Activated effector memory CD4-positive, alpha-beta T cell treated with Interleukin-2 at 50 U/mL for 16 hours (primary cell): Measurements from ENCODE around the gene ZFHX2.
A peak's percentile ranks its signal among the peaks of the same experiment; 100 is the strongest.

ENCODE experiments used
- DNase-seq: peaks from one replicate; pipeline ENCODE4 v3.0.0-alpha.2; 2020

Gene ZFHX2

DNA sequence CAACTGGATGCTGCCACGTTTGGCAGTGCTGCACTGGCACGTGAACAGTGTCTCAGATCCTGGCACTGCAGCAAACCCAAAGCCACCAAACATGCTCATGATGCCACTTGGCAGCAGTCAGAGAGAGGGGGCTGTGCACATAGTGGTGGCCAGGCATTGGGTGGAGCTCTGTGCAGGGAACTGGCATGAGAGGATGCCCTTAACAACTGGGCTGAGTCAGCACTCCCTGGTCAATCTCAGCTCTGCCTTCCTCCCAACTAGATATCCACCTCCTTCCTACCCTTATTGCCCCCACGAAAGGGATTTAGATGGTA, 37.0 kb downstream of the ZFHX2 start:
- no peak for DNase-seq

DNA sequence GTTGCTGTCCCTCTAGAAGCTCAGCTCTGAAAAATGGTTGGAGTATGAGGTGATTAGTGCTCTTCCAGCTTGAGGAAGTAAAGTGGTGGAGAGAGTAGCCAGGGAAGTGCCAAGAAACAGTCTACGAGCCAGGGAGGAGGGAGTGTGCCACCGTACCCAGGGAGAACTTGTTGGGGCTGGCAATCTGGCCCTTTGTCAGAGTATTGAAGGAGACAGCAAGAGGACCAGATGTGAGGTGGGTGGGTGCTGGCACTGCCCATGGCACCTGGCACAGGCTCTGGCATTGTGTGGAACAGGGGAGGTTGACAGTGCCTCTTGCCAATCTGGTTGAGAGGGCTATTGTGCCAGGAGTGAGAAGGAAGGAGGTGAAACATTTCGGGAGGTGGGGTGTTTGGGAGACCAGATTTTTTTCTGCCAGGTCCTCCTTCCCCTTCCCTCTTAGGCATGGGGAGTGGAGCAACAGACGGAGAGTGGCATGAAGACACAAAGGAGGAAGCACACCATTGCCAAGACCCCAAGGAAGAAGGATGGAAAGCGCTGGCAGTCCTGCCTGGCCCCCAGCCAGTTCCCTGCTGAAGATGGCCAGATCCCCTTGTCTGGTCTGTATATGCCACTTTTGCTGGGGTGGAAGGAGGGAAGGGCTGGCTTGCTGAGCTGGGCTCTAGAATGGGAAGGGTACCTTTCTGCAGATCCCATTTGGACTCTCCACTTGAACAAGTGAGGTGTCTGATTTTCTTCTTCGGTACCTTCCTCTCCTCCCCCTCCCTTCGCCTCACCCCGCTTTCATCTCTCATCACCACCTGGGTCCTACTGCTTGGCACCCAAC, 37.5 kb downstream of the ZFHX2 start:
- DNase-seq, result no peak

DNA sequence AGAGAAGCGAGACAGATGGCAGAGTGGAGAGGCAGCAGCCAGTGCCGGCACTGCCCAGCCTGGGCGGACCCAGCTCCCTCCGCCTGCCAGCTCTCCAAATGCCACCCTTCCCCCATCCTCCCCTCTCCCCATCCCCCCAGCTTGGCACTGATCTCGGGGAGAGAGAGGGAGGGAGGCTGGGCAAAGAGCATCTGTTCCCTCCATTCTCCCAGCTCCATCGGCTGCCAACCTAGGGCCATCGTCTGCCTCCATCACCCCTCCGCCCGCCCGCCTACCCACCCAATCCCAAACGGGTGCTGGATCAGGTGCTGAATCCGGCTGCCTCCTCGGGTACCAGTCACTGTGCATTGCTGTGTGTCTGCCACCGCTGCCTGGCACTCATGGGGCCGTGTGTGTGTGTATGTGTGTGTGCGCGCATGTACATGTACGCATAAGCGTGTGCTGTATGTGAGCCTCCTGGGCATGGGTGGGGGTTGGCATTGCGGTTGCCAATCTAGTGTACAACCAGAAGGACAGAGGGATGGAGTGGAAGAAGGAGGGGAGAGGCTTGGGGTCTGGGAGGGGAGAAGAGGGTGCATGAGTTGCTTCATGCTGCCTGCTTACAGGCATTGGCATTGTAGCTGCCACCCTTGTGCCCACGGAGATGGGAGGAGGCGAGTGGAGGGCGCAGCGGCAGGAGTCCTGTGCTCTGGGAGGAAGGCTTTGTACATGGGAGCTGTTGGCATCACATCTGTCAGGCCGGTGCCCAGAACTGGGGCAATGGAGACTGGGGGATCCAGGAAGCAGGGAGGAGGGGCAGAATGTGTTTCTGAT, 38.4 kb downstream of the ZFHX2 start:
- no peak for DNase-seq

DNA sequence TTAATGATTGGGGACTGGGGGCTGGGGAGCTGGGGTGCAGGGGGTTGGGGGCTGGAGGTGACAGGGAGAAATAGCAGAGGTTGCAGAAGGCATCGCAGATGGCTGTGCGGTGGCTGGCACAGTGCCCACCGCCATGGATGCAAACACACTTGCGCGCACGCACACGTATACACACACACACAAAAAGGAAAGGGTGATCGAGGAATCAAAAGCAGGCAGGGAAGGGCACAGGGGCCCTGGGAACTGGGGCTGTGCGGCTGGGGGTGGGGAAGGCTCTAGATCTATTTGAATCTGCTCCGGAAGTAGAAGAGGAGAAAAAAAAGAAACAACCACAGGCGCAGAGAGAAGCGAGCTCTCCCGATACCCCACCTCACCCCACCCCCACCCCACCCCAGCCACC, 39.4 kb downstream of the ZFHX2 start:
- no peak for DNase-seq

DNA sequence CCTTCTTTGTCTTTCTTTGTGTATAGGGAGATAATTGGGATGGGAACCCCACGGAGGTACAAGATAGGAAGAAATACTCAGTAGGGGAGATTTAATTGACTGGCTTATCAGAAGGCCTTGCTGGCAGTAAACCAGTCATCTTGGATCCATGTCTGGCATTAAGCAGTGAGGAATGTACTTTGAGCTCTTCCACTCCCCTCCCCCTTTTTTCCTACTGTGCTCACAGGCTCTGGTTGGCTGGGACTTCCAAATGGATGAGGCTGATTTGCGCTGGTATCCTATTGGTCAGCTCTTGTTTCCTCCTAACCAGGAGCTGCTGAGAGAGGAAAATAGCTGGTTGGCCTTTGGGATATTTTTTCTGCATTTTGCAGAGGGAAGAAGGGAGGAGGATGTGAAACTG, 57.3 kb downstream of the ZFHX2 start:
- no peak for DNase-seq

DNA sequence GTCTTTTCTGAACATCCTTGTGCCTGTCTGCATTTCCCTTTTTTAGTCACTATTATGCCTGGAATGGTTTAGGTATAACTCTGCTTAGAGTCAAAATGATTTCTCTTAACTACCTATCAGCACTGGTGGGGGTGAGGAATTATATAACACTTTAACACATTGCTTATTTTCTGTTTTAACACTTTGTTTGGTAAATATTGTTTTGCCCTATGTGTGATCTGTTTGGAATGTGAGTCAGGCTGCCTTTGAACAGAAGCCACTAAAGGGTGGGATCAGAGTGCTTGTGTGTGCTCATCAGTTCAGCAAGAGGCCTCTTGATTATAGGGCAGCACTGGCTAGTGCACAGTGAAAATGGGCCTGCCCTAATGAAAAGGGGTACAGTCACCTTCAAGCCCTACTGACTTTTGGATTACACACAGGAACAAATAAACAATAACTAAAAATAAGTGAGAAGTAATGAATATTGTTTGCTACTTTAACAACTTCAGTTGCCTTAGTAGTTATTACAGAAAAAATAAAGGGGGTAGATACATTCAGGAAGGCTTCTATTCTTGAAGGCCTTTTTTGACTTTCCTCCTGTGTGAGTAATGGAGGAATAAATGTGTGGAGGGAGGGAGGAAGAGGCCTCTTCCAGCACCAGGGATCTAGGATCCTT, 58.8 kb downstream of the ZFHX2 start:
- no peak for DNase-seq

DNA sequence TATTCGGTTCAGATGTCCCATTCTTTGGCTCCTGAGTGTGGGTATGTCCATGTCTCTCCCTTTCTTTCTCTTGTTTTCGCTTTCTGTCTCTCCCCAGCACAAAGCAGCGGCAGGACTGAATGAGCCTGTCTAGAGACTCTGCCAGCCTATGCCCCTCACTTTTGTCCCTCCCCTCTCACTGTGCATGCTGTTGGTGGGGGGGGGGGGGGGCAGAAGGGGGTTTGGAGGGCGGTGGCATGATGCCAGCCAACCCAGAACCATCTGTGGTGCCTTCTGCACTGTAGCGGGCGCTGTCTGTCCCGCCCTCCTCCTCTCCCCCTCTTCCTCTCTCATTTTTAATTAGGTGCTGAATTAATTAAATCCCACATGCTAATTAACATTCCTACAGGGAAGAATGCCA, 64.3 kb downstream of the ZFHX2 start:
- no peak for DNase-seq

DNA sequence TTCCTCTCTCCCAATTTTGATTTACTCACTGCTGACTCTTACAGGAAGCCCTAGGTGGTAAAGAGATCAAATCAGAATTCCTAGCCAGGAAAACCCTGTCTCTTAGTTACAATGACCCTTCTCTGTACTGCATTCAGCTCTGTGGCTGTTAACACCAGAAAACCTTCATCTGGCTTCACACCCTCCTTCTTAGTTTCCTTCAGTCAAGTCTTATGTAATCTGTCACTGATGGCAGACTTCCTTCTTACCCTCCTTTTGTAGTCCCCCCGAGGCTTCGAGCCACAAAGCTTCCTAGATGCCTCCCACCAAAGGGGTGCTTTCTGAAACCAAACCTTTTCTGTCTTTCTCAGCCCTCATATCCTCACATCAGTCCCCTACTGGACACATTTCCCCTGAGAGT, 65.5 kb downstream of the ZFHX2 start:
- DNase-seq, result no peak

DNA sequence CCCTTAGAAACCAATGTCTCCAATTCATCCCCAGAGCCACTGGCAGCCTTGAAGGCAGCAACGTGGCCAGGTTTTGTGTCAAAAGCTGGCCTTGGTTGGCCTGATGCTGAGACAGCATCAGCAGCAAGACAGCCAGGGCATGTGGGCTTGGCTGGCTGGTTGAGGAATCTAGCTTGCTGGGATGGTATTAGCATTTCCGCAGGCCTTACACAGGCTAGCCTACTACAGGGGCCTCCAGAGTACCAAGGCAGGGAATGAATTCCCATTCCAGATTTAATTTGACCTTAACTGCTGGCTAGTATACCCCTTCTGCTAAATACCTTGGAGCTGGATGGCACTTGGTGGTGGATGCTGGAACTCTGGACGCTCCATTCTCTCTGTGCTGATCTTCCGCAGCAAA, 66.2 kb downstream of the ZFHX2 start:
- no peak for DNase-seq

DNA sequence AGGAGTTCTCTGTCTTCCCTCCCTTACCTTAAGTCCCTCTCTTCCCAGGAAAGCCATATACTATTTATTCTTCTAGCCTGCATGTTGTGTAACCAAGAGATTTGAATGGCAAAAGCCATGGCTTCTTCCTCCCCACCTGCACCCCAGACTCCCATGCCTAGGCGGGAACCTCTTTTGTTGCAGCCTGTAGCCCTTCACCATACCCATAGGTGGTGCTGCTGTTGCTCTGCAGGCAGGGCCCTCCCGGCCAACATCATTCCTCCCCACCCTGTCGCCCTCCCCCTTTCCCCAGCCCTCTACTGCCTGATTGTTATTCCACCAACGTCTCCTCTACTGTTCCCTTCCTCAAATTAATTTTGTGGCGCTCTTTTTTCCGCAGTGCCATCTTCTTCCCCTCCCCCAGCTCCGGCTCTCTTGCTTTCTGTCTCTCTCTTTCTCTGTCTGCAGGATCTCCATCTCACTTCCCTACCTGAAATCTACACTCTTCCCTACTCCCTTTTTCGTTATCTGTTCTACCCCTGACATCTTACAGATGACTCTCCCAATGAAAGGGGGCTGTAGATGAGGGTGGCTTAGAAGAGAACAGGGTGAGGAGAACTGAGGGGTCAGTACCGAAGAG, 68.2 kb downstream of the ZFHX2 start:
- no peak for DNase-seq

DNA sequence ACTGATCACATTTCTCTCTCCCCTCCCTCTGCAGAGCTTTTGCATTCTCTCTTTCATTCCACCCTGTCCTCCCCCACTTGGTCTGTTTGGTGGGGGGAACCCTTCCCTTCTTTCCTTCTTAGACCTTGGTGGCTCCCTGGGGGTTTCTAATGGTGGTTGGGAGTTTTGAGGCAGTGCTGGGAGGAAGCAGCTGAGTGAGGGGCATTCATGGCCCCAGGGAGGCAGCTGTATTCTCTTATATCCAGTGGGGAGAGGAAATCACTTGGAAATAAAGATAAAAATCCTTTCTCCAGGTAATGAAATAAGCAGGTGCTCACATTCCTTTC, 68.8 kb downstream of the ZFHX2 start:
- DNase-seq, result no peak

DNA sequence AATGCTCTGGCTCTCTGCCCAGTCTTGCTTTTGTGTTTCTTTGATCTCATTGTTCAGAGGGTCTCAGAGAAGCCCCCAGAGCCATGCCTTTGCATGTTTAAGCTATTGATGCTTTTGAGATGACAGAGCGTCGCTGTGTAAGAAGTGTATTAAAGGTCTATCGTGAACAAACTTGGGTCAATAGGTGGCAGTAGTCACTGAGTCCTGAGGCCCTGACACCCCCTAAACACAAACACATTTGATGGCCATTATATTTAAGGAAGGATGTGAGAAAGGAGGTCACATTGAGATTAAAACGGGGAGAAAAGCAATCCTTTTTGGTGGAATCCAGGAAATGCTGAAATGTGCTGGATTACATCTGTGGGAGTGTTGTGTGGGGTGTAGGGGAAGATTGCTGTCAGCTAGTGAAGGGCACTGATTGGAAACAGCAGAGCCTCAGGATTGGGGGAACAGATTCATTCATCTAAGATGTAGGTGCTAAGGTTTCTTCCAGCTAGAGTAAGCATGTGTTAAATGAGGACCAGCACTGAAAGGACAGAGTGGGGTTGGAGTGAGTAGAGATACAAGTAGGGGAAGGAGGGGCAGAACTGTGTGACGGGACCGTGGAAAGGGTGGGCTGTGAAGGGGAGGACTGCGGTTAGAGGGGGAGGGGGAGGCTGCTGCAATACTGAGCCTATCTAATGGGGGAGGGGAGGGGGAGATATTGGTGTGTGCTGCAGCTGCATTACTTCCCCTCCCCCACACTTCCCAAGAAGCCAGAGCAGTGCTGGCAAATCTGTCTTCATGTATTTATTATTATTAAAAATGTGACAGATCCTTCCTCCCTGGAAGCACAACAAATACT, 69.4 kb downstream of the ZFHX2 start:
- DNase-seq, result no peak

DNA sequence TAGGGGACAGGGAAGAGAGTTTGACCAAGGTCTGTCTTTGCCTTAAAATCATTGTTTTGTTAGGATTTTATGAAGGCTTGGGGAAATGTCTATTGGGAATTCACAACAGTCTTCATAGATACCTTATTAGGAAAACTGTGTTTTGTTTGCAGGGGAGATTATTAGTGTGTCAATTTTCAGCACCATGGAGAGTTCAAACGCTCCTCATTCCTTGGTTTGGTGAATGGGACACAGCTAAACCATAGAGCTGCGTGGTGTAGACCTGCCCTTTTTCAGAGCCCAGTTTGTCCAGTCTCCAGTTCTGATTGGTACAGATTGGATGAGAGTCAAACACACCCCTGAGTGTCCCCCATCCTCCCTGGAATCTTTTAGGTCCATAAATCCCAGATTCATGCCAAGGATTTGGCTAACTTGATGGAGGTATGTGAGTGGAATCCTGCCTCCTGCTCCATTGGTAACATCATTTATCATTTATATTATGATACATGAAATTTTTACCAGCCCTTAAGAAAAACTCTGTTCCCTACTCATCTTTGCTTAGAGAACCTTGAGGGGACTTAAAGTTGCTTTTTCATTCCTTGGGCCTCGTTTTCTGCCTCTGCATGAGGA, 70.1 kb downstream of the ZFHX2 start:
- no peak for DNase-seq

DNA sequence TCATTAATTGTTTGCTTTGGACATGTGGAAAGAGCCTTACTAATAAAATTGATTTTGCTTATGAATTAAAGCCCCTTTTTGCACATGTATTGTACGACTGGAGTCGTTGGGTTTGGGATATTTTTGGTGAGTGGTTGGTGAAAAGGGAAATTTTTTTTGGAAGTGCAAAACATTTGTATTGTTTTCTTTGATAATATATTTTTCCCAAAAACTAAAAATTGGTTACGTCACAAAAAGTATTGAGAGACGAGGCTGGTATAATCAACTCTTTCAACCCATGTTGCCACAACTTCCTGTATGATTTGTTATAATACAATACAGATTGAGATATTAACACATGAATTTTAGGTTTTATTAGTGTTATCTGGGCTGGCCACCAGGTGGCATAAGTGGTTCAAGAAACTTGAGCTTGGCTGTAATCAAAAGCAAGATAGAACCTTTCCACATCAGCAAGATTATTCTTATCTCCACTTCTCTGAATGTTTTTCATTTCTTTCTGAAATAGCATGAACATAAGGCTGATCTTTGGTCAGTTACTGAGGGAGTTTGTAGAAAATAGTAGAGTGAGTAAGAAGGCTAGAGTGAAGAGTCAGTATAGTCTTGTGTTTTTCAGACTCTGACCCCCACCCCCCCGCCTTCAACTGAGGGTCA, 73.3 kb downstream of the ZFHX2 start:
- peak; percentile 25 for DNase-seq

DNA sequence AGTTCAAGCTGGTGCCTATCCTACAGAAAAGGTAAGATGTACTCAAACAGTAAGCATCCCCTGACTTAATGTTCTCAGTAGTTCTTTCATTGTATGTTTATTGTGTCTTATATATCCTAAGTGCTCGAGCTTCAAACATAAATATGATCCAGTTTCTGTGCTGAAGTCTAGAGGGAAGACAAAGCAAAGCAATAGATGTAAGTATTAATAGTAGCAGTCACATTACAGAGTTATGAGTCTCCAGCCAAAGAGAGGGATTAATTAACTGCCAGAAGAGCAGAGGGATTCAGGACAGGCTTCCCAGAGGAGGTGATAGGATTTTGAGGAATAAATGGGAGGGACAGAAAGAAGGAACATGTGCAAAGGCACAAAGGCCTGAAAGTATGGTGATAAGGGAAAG, 80.6 kb downstream of the ZFHX2 start:
- no peak for DNase-seq
